Endothelial cell of umbilical vein (primary cell): ENCODE data around the gene MOGAT3.

Source experiments
- EZH2 ChIP-seq: IDR thresholded peaks from 2 replicates; pipeline ENCODE4 v1.6.1; 2012; ENCODE audit warnings: borderline replicate concordance, low read depth, mild to moderate bottlenecking, moderate library complexity, low read length, inconsistent platforms; ENCODE audit not compliant: severe bottlenecking
- FOS ChIP-seq: IDR thresholded peaks from 2 replicates; pipeline ENCODE4 v1.6.1; 2011; ENCODE audit warnings: mild to moderate bottlenecking, low read length, moderate library complexity, borderline replicate concordance; ENCODE audit not compliant: insufficient read depth
- GATA2 ChIP-seq: IDR thresholded peaks from 2 replicates; pipeline ENCODE4 v1.7.0; 2011; ENCODE audit warnings: low read depth, mild to moderate bottlenecking, moderate library complexity, mixed read lengths, low read length; ENCODE audit not compliant: insufficient read length, insufficient read depth
- JUN ChIP-seq: IDR thresholded peaks from 2 replicates; pipeline ENCODE4 v1.6.1; 2011; ENCODE audit warnings: borderline replicate concordance, low read depth; ENCODE audit not compliant: insufficient read length, insufficient read depth
- MAX ChIP-seq: IDR thresholded peaks from 2 replicates; pipeline ENCODE4 v1.6.1; 2011; ENCODE audit not compliant: insufficient read depth, insufficient read length
- MYC ChIP-seq: IDR thresholded peaks from one replicate; pipeline ENCODE4 v1.6.1; 2011; ENCODE audit warnings: mild to moderate bottlenecking, low read depth, low read length
- POLR2A ChIP-seq: IDR thresholded peaks from 2 replicates; pipeline ENCODE4 v1.6.1; 2012; ENCODE audit warnings: low read depth, mild to moderate bottlenecking, control low read depth, low read length
- POLR2AphosphoS5 ChIP-seq: IDR thresholded peaks from 2 replicates; pipeline ENCODE4 v1.6.1; 2012; ENCODE audit warnings: low read depth, mild to moderate bottlenecking, control low read depth, low read length, moderate library complexity; ENCODE audit not compliant: insufficient read depth
- TF ChIP-seq, protein P1 (sequence below), 2 donors: IDR thresholded peaks; 1 replicate in 1 of 2; 2 replicates in 1 of 2; pipeline ENCODE4 v1.5.1; 2011; ENCODE audit warnings: low read length in 2 of 2, mild to moderate bottlenecking in 2 of 2, moderate library complexity in 2 of 2, control low read depth in 1 of 2, inconsistent platforms in 1 of 2, low read depth in 1 of 2; ENCODE audit not compliant: insufficient read depth in 1 of 2; ENCODE audit errors: extremely low read depth in 1 of 2

DNA sequence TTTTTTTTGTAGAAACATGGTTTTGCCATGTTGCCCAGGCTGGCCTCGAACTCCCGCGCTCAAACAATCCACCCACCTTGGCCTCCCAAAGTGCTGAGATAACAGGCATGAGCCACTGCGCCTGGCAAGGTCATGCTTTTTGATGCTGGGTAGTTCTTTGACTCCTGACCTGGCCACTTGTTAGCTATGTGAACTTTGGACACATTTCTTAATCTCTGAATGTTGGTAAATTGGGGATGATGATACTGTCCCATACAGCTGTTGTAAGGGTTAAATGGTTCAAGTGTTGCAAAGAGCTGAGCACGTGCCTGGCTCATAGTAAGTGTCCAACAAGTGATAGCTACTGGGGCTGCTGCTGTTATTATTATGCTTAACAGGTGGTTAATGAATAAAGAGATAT is 19.5 kb upstream of the MOGAT3 start:
- TF ChIP-seq, protein P1, sequence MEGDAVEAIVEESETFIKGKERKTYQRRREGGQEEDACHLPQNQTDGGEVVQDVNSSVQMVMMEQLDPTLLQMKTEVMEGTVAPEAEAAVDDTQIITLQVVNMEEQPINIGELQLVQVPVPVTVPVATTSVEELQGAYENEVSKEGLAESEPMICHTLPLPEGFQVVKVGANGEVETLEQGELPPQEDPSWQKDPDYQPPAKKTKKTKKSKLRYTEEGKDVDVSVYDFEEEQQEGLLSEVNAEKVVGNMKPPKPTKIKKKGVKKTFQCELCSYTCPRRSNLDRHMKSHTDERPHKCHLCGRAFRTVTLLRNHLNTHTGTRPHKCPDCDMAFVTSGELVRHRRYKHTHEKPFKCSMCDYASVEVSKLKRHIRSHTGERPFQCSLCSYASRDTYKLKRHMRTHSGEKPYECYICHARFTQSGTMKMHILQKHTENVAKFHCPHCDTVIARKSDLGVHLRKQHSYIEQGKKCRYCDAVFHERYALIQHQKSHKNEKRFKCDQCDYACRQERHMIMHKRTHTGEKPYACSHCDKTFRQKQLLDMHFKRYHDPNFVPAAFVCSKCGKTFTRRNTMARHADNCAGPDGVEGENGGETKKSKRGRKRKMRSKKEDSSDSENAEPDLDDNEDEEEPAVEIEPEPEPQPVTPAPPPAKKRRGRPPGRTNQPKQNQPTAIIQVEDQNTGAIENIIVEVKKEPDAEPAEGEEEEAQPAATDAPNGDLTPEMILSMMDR (IDR thresholded peaks at IDR 0.05; ENCODE audit: extremely low read depth in 1 of 2, insufficient read depth in 1 of 2, low read depth in 1 of 2, low read length in 2 of 2), result no peak
- TF ChIP-seq MYC (no peak), EZH2 (no peak), GATA2 (no peak), JUN (no peak), POLR2A (no peak), POLR2AphosphoS5 (no peak), FOS (no peak), MAX (no peak)
